GM19351 (cell line): ENCODE data around the gene SLC8A1.

Source experiments
- ATAC-seq: cut with Tn5 transposase; IDR thresholded peaks from one replicate; pipeline ENCODE4 v1.9.1; 2021; ENCODE audit warnings: mild to moderate bottlenecking, moderate library complexity; ENCODE audit not compliant: unreplicated experiment

SLC8A1 gene

GRCh38 chr2:40255103-40255502 lies 196.8 kb downstream of the SLC8A1 start:
- ATAC-seq = no peak

DNA sequence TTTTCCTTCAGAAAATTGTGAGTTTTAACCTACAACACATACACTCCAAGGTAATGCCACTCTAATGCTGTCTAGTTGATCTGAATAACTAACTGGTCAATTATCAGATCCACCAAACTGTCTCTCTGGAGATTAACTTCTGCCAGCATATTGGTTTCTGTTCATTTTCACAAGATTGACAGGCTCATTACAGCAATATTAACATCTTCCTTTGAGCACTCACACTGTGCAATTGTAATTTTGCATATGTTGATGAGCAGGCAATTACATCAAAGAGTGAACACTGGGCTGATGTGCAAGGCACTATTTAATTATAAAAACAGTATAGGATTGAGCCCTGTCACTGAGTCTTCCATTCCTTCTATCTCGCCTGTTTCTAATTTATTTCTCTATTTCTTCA lies 197.3 kb downstream of the SLC8A1 start:
- no peak for ATAC-seq

DNA sequence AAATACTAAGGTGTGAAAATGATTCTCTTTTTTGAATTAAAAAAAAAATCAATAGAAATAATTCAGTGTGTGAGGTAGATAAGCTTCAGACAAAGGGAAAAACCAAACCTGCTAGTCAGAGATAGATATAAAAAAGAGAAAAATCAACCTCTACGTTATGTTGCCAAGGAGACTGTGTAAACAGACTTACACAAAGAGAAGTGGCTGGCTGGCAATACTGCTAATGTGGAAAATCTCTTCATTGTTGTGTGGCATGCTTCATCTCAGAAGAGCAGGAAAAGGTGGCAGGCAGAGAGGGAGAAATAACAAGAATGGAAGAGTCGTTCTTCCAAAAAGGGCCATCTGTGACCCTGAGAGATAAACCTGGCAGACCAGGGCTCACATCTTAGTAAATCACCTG lies 200.8 kb downstream of the SLC8A1 start:
- ATAC-seq = no peak

GRCh38 chr2:40249577-40249976 lies 202.3 kb downstream of the SLC8A1 start:
- no peak for ATAC-seq

DNA sequence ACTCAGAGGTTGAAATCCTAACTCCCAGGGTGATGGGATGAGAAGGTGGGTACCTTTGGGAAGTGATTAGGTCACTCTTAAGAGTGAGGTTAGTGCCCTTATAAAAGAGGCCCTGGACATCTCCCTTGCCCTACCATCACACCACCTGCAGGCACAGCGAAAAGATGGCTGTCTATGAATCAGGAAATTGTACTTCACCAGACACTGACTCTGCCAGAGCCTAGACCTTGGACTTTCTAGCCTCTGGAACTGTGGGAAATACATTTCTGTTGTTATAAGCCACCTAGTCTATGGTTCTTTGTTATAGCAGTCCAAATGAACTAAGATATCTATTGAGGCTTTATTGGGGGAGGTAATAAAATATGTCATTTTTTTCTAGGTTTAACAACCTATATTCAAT lies 203.6 kb downstream of the SLC8A1 start:
- no peak for ATAC-seq

GRCh38 chr2:40244675-40245074 lies 207.2 kb downstream of the SLC8A1 start:
- ATAC-seq = peak; percentile 92

DNA sequence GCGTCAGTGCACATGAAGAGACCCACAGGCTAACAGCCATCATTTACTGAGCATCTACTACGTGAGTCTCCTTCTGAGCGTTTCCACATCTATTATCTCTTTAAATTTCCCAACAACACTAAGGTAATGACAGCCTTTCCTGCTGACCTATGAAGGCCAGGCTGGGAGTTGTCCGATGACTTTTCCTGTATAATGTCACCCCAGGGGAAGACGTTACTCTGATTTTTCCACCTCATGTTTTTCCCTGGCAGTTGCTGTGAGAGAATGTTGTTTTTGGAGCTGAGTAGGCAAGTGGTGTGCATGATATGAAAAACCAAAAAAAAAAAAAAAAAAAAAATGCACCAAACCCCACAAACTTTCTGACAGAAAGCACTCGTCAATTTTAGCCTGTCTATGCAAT lies 207.6 kb downstream of the SLC8A1 start:
- ATAC-seq = no peak

DNA sequence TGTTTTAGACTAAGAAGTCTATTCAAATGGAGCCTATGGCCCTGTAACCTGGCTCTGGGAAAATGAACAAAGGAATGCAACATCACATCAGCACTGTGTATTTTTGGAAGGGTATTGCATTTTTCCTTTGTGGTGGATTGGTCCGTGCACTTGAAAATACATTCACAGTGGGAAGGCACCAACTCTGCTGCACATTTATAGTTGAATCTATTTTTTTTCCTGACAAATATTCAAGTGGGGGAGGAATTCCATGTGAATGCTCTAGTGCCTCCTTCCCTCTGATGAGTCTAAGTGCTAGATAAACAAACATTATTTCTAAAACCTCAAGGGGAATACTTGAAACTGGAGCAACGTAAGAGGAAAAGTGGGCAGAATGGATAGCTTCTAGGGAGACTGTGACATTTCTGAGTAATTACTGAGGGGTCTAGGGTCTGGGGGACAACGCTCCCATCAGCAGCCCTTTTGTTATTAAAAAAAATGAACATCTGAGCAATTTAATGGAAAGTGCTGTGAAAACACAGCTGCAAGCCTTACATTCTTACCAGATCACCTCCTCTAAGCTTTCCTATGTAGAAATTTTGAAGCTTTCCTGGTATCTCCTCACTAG lies 208.2 kb downstream of the SLC8A1 start:
- no peak for ATAC-seq

GRCh38 chr2:40242315-40242714 lies 209.6 kb downstream of the SLC8A1 start:
- no peak for ATAC-seq

- ATAC-seq = no peak
Measured at GRCh38 chr2:40240070-40240469, 211.8 kb downstream of the SLC8A1 start.

GRCh38 chr2:40230707-40231432 lies 221.0 kb downstream of the SLC8A1 start:
- no peak for ATAC-seq

GRCh38 chr2:40230186-40230585 lies 221.7 kb downstream of the SLC8A1 start:
- no peak for ATAC-seq

GRCh38 chr2:40228310-40228709 lies 223.6 kb downstream of the SLC8A1 start:
- no peak for ATAC-seq

DNA sequence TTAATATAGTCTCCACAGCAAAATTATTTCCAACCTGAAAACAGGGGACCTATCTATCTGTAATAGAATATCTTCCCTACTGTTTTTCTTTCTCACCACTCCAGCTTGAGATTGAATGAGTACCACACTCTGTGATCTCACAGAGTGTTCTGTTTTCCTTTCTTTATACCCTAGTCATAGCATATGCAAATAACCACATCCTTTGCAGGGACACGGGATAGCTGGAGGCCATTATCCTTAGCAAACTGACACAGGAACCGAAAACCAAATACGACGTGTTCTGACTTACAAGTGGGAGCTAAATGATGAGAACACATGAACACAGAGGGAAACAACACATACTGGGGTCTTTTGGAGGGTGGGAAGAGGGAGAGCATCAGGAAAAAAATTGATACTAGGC lies 224.7 kb downstream of the SLC8A1 start:
- no peak for ATAC-seq

- no peak for ATAC-seq
Measured at GRCh38 chr2:40226637-40227036, 225.3 kb downstream of the SLC8A1 start.

DNA sequence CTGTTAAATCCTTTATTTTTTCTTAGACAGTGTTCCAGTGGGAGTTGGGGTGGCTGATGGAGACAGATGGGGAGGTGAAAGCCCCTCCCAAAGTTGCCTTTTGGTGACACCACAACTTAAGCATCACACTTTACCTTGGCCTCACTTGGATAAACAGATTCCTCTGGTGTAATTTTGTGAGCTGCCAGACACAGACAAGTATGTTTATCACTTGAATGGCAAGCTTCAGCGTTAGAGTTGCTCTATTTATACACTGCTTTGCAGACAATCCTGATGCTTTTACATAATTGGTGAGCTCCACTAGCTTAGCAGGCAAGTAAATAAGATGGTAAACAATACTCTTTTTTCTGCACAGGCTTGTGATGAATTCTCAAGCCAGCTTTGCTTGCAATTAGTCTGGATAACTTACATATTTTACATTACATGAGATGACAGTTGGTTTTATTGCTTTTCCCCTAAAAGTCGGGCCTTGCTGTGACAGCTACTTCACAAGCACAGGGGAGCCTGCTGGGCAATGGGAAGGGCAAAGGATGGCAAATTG lies 226.2 kb downstream of the SLC8A1 start:
- no peak for ATAC-seq

GRCh38 chr2:40224318-40224717 lies 227.6 kb downstream of the SLC8A1 start:
- ATAC-seq = no peak

DNA sequence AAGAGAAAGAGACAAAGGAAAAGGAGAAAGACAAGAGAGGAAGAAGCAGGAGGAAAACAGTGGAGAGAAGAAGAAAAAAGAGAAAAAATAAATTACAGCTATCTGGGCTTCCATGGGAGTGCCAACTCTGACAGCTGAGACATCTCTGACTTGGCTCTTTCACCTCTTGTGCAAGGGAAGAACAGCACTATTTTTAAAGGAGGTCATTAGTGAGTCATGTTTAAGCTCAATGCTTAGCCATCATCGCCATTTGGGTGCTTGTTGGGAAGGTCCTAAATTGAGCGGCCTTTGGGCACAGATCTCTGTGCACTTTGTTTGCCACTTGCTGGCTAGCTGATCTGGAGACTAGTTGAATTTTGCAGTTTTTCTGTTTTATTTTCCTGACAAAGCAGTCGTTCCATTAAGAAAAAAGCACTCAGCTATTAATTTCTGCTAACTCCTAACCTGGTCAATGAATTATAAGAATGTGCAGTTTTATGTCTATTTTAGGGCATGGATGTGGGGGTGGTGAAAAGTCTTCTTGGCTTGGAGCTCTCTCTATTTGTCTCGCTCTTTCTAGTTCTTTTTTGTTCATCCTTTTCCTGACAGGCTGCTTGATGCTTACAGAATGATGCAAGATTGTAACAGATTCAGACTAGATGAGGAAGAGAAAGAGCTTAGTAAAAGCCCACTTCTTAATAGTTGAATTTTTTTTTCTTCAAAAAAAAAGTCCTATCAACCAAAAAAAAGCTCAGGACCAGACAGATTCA lies 231.5 kb downstream of the SLC8A1 start:
- ATAC-seq = no peak

DNA sequence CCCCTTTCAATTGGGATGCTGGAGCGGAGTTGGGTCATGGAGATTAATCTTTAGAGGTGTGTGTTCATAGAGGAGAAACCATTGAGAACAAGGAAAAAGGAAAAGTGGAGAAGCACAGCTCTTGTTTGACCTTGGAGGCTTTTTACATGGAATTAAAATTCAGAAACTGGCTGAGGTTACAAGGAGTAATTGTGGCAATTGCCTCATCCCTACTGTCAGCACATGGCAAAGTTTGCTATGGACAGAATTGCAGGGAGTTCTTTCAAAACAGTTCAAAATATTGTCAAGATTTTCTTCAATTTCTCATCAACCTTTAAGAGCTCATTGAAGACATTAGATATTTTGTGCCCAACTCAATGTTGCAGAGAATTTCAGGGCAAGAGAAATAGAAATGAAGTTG lies 232.7 kb downstream of the SLC8A1 start:
- no peak for ATAC-seq

DNA sequence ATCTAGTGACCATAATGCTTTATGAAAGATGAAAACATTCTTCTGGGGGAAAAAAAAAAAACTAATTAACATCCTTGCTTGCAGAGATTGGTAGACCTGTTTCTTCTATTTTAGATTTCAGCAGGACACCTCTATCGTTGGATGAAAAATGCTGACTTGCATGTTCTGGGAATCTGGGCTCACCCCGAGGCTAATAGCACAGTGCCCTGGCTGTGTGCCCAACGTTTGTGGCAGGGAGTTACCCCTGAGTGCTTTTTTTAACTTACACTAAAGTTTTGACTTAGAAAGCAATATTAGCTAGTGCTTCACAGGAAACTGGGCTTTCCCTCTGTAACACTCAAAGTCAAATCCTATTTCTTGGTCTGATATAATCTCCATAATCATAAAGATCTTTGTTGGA lies 233.2 kb downstream of the SLC8A1 start:
- ATAC-seq = no peak

GRCh38 chr2:40213619-40214018 lies 238.3 kb downstream of the SLC8A1 start:
- no peak for ATAC-seq

DNA sequence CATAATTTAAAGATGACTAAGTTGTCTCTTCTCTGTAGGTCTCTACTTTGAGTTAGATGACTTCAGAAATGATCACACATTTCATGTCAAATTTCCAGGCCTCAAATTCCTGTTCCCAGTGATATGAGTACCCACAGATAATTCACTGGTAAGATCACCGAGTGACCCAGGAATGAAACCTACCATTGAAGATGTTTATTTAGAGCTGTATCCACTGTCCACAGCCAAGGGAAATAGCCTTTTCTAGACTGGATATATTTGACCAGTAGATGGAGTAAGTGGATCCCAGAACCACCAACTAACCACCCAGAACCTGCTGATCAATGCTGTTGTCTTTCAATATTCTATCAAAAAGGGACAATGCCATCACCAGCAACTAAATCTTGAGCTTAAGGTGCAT lies 238.8 kb downstream of the SLC8A1 start:
- no peak for ATAC-seq
